ENCODE data around the gene PRSS16.

DNA sequence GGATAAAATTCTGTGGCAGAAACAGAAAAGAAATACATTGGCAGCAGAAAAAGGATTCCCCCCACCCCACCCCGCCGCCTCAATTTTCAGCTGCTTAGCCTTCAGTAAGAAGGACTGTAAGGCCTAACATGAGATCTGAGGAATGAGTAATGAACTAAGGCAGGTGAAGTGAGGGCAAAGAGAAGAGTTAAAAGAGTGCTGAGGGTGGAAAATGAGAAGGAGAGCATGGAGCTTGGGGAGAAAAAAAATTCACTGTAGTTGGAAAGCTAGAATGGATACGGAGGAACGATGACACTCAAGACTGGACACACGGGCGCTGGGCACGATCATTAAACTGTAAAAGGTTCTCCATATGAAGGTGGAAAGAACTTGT is 50.0 kb downstream of the PRSS16 start:
- TF ChIP-seq, protein P1, sequence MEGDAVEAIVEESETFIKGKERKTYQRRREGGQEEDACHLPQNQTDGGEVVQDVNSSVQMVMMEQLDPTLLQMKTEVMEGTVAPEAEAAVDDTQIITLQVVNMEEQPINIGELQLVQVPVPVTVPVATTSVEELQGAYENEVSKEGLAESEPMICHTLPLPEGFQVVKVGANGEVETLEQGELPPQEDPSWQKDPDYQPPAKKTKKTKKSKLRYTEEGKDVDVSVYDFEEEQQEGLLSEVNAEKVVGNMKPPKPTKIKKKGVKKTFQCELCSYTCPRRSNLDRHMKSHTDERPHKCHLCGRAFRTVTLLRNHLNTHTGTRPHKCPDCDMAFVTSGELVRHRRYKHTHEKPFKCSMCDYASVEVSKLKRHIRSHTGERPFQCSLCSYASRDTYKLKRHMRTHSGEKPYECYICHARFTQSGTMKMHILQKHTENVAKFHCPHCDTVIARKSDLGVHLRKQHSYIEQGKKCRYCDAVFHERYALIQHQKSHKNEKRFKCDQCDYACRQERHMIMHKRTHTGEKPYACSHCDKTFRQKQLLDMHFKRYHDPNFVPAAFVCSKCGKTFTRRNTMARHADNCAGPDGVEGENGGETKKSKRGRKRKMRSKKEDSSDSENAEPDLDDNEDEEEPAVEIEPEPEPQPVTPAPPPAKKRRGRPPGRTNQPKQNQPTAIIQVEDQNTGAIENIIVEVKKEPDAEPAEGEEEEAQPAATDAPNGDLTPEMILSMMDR (conservative IDR thresholded peaks at IDR 0.05): no peak
- no peak for TF ChIP-seq EZH2 (IDR thresholded peaks at IDR 0.05; ENCODE audit: low read depth)
